ENCODE results near the gene RNF213.

Gene RNF213

GRCh38 chr17:80372922-80373570, 112.4 kb downstream of the RNF213 start:
- DNase-seq (ENCODE audit: low spot score), result no peak

GRCh38 chr17:80374039-80374731, 113.5 kb downstream of the RNF213 start:
- no peak for DNase-seq (ENCODE audit: low spot score)

GRCh38 chr17:80374732-80375585, 114.3 kb downstream of the RNF213 start:
- DNase-seq (ENCODE audit: low spot score), result no peak

GRCh38 chr17:80376531-80376930, 115.9 kb downstream of the RNF213 start:
- DNase-seq (ENCODE audit: low spot score), result no peak

- DNase-seq (ENCODE audit: low spot score), result no peak
Measured at GRCh38 chr17:80377798-80378197, 117.1 kb downstream of the RNF213 start.

- no peak for DNase-seq (ENCODE audit: low spot score)
Measured at GRCh38 chr17:80379348-80379747, 118.7 kb downstream of the RNF213 start.

GRCh38 chr17:80380068-80380467, 119.4 kb downstream of the RNF213 start:
- no peak for DNase-seq (ENCODE audit: low spot score)

GRCh38 chr17:80380555-80381002, 119.9 kb downstream of the RNF213 start:
- no peak for DNase-seq (ENCODE audit: low spot score)

- DNase-seq (ENCODE audit: low spot score), result no peak
Measured at GRCh38 chr17:80381416-80381923, 120.8 kb downstream of the RNF213 start.

- DNase-seq (ENCODE audit: low spot score), result no peak
Measured at GRCh38 chr17:80382446-80382845, 121.8 kb downstream of the RNF213 start.

GRCh38 chr17:80382956-80383355, 122.3 kb downstream of the RNF213 start:
- no peak for DNase-seq (ENCODE audit: low spot score)

GRCh38 chr17:80384078-80384960, 123.7 kb downstream of the RNF213 start:
- no peak for DNase-seq (ENCODE audit: low spot score)

- no peak for DNase-seq (ENCODE audit: low spot score)
Measured at GRCh38 chr17:80385046-80385445, 124.4 kb downstream of the RNF213 start.

- DNase-seq (ENCODE audit: low spot score), result no peak
Measured at GRCh38 chr17:80386341-80386740, 125.7 kb downstream of the RNF213 start.

- DNase-seq (ENCODE audit: low spot score), result no peak
Measured at GRCh38 chr17:80387071-80387470, 126.4 kb downstream of the RNF213 start.

GRCh38 chr17:80388175-80388574, 127.5 kb downstream of the RNF213 start:
- DNase-seq (ENCODE audit: low spot score), result no peak

- no peak for DNase-seq (ENCODE audit: low spot score)
Measured at GRCh38 chr17:80388601-80389000, 127.9 kb downstream of the RNF213 start.

- no peak for DNase-seq (ENCODE audit: low spot score)
Measured at GRCh38 chr17:80389011-80389995, 128.7 kb downstream of the RNF213 start.

- DNase-seq (ENCODE audit: low spot score), result no peak
Measured at GRCh38 chr17:80393241-80393890, 132.7 kb downstream of the RNF213 start.

- no peak for DNase-seq (ENCODE audit: low spot score)
Measured at GRCh38 chr17:80393961-80394360, 133.3 kb downstream of the RNF213 start.
